A549 treated with CpdA at 1 μM for 4 hours (cell line): ENCODE measurements around the gene LILRA2. TPM values are rescaled to one million over a fixed set of nuclear protein-coding genes. Genes with fewer than 3 reads are reported as not detected.

ENCODE experiments used
- total RNA-seq: library from RNA; stranded (reverse); fragments of 200-300 nt; extraction: Qiagen RNA extraction; gene quantifications from 5 replicates; pipeline ENCODE4 v1.2.3, GENCODE V29; 2022; ENCODE audit warnings: low read depth

The LILRA2 gene
- not detected in 5 replicates for total RNA-seq

DNA sequence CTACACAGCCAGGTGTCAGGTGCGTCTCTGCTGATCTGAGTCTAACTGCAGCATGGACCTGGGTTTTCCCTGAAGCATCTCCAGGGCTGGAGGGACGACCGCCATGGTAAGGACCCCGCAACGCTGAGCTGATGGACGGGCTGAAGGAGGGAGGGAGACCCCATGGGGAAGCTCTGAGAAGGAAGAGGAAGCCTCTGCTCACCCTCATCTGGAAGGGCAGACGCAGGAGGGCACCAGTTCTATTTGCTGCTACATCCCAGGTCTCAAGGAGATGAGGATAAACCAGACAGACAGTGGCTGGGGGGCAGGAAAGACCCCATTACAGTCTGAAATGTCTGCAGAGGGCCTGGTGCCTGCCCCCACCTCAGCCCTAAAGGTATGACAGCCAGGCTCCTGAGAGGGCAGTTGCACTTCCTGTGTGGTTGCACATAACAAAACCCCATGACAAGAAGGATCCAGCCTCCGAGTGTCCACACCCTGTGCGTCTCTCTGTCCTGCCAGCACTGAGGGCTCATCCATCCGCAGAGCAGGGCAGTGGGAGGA, at the start of gene LILRA2:
TSS of gene LILRA2 (plus strand) at position 461 of the 543 bp plus-strand sequence. CDS start 89 bp downstream, outside the sequence.

DNA sequence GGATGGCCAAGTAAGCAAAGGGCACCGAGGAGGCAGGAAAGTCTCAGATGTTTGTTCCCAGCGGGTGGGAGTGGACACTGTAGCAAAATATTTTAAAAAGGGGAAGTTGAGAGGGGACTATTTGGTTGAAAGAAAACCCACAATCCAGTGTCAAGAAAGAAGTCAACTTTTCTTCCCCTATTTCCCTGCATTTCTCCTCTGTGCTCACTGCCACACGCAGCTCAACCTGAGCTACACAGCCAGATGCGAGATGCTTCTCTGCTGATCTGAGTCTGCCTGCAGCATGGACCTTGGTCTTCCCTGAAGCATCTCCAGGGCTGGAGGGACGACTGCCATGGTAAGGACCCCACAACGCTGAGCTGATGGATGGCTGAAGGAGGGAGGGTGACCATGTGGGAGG, 19.9 kb downstream of the LILRA2 start, which contains the start of gene LILRA1:
TSS of gene LILRA1 (plus strand) at position 188 of the 400 bp plus-strand sequence. CDS start 613 bp downstream, outside the sequence.

DNA sequence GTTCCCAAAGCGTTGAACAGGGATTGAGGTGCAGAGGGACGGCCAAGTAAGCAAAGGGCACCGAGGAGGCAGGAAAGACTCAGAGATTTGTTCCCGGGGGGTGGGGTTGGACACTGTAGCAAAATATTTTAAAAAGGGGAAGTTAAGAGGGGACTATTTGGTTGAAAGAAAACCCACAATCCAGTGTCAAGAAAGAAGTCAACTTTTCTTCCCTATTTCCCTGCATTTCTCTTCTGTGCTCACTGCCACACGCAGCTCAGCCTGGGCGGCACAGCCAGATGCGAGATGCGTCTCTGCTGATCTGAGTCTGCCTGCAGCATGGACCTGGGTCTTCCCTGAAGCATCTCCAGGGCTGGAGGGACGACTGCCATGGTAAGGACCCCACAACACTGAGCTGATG, 56.7 kb downstream of the LILRA2 start, which contains the start of gene LILRB1:
TSS of gene LILRB1 (plus strand) at position 223 of the 400 bp plus-strand sequence. CDS start 590 bp downstream, outside the sequence.

Other genes with a start within 250 kb of the LILRA2 start
- not detected in 5 replicates for gene LILRA4, start 234.6 kb upstream of the LILRA2 start, total RNA-seq
- gene LAIR1, start 208.9 kb upstream of the LILRA2 start, total RNA-seq = 0.08 to 0.12 TPM in 2 of 5 replicates, not detected in the others
- gene TTYH1, start 158.3 kb upstream of the LILRA2 start, total RNA-seq = 0.10 TPM in 1 of 5 replicates, not detected in the others
- 85.8 to 138 TPM (median 96.4 TPM) in 5 replicates for gene LENG8, start 124.6 kb upstream of the LILRA2 start, total RNA-seq
- gene LENG9, start 110.0 kb upstream of the LILRA2 start, total RNA-seq = 4.6 to 7.5 TPM (median 6.5 TPM) in 5 replicates
- gene CDC42EP5, start 100.5 kb upstream of the LILRA2 start, total RNA-seq = not detected in 5 replicates
- gene LAIR2, start 71.0 kb upstream of the LILRA2 start, total RNA-seq = not detected in 5 replicates
- not detected in 5 replicates for gene LILRA1, start 19.8 kb downstream of the LILRA2 start, total RNA-seq
- gene LILRB1, start 56.7 kb downstream of the LILRA2 start, total RNA-seq = 0.02 TPM in 1 of 5 replicates, not detected in the others
- 0.07 TPM in 1 of 5 replicates, not detected in the others for gene LILRB4, start 89.2 kb downstream of the LILRA2 start, total RNA-seq
- not detected in 5 replicates for gene KIR3DL3, start 150.7 kb downstream of the LILRA2 start, total RNA-seq
- gene KIR2DL3, start 164.7 kb downstream of the LILRA2 start, total RNA-seq = not detected in 5 replicates
- not detected in 5 replicates for gene KIR2DL1, start 196.0 kb downstream of the LILRA2 start, total RNA-seq
- gene KIR2DL4, start 229.8 kb downstream of the LILRA2 start, total RNA-seq = not detected in 5 replicates
- not detected in 5 replicates for gene KIR3DL1, start 242.7 kb downstream of the LILRA2 start, total RNA-seq